Posterior cingulate gyrus (tissue), 11 donors: ENCODE results near the gene CEMIP2.
A peak's percentile ranks its signal among the peaks of the same experiment; 100 is the strongest.
"Not testable (repeated sequence)": the region's sequence is repeated elsewhere in the genome, so short reads cannot be mapped to it uniquely, and the experiment has no call there.

ENCODE experiments used
- DNase-seq, 10 donors: peaks; one replicate each; pipeline versions ENCODE4 v3.0.0 to v3.0.0-alpha.2; 2020 to 2021; ENCODE audit warnings: mixed read lengths in 3 of 10
- intact Hi-C: fragments of 100-400 bp; cut with DNase I; formaldehyde crosslinking; loops from one replicate; pipeline ENCODE4 v1.15.1; 2023

Gene CEMIP2, protein sequence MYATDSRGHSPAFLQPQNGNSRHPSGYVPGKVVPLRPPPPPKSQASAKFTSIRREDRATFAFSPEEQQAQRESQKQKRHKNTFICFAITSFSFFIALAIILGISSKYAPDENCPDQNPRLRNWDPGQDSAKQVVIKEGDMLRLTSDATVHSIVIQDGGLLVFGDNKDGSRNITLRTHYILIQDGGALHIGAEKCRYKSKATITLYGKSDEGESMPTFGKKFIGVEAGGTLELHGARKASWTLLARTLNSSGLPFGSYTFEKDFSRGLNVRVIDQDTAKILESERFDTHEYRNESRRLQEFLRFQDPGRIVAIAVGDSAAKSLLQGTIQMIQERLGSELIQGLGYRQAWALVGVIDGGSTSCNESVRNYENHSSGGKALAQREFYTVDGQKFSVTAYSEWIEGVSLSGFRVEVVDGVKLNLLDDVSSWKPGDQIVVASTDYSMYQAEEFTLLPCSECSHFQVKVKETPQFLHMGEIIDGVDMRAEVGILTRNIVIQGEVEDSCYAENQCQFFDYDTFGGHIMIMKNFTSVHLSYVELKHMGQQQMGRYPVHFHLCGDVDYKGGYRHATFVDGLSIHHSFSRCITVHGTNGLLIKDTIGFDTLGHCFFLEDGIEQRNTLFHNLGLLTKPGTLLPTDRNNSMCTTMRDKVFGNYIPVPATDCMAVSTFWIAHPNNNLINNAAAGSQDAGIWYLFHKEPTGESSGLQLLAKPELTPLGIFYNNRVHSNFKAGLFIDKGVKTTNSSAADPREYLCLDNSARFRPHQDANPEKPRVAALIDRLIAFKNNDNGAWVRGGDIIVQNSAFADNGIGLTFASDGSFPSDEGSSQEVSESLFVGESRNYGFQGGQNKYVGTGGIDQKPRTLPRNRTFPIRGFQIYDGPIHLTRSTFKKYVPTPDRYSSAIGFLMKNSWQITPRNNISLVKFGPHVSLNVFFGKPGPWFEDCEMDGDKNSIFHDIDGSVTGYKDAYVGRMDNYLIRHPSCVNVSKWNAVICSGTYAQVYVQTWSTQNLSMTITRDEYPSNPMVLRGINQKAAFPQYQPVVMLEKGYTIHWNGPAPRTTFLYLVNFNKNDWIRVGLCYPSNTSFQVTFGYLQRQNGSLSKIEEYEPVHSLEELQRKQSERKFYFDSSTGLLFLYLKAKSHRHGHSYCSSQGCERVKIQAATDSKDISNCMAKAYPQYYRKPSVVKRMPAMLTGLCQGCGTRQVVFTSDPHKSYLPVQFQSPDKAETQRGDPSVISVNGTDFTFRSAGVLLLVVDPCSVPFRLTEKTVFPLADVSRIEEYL (N-terminal part only)

DNA sequence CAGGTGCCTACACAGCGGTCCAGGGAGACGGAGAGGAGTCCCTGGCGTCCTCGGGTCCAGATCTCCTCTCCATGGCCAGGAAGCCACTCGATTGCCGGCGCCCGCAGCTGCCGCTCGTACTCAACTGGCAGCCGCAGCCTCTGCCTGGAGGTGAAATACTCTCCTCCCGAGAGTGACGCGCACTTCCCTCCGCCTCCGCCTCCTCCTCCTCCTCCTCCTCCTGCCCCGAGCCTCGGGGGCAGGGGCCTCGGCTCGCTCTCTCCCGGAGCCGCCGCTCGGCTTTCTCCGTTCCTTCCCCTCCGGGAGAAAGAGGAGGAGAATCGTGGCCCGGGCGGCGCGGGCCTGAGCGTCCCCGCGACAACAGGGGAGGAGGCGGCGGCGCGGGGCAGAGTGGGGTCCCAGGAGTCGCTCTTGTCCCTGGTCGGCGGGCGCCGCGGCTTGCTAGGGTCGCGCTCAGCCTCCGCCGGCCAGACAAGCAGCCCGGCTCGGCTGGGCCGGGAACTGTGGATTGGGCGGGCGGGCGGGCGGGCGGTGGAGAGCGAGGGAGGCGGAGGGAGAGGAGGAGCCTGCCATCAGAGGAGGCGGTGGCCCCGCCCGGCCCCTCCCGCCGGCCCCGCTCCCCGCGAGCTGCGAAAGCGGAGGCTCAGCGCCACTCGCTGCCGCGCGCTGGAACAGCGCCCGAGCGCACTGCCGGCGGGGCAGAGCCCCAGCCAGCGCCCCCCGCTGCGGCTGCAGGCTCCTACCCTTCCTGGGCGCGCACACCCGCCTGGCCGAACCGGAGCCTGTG, at the start of gene CEMIP2:
Gene CEMIP2, minus strand, starts transcription at position 126 of the 787 bp plus-strand sequence. CDS start 18,140 bp downstream, outside the sequence.
- peak; percentile 78 to 98 (median 88) for DNase-seq
- intact Hi-C loops, result loop anchor here (1.0 to 2.0 kb wide), 2 partner anchors 164 to 484 kb away; no protein-coding TSS in a partner anchor

DNA sequence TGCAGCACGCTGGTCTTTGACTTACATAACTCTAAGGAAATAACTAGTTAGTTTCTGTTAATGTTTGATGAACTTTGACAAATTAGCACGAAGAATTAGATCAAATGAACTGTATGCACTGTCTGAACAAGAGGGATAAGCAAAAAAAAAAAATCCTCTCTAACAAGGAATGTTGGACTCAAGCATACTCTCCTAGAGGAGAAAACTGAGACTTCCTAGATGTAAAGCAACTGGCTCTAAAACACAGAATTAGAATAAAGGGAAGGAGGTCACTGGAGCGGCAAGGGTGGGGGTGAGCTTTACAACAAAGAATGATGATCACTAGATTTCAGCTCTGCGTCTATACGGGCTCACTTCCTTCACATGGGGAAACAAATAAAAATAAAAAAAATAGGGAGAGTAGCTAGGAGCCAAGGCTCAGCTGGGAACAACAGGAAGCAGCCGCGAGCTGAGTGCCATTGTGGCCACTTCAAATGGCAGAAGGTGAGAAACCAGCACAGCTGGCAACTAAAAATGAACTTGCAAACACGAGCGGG, 48.7 kb upstream of the CEMIP2 start:
- intact Hi-C loops, result loop anchor here (10.0 kb wide), 1 partner anchor 532 kb away; no protein-coding TSS in a partner anchor
- no peak for DNase-seq

- DNase-seq, result no peak
- intact Hi-C loops, result loop anchor here (5.0 to 10.0 kb wide), 3 partner anchors 97 to 530 kb away; partner anchors contain the start of genes ABHD17B and C9orf85
Observed at GRCh38 chr9:71814815-71815214, 46.5 kb upstream of the CEMIP2 start.

DNA sequence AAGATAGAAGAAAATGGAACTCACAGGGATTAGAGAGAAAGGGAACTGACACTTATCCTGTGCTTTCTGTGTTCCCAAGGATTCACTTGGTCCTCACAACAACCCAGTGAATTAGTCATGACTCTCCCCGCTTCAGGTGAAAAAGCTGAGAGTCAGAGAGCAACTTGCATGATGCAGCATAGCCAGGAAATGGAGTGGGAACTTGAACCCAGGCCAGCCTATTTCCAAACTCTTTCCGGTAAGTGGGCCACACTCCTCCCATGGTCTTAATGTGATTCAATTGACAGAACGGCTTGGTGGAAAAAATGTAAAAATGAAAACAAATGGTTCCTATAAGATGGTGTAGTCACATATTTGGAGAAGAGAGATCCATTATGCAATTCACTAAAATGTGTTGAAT, 45.9 kb upstream of the CEMIP2 start:
- no peak for DNase-seq
- intact Hi-C loops, result loop anchor here (5.0 to 10.0 kb wide), 3 partner anchors 98 to 529 kb away; partner anchors contain the start of genes ABHD17B and C9orf85

DNA sequence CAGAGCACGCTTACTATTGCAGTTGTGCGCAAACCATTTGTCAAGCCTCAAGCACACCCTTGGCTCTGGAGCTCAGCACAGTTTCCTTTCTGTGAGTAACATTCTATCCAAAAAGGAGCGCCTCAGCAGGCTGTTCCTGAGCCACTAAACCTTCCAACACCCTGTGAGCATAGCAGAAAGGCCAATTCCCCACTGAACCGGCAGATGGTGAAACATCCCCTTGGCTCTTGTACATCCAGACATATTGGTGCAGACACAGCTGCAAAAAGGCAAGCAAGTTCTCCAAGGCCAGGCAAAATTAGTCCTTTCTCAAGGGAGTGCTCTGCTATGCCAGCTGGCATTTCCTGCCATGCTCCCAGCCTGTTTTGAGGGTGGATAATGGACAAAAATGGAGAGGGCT, 44.1 kb upstream of the CEMIP2 start:
- intact Hi-C loops, result loop anchor here (5.0 to 10.0 kb wide), 3 partner anchors 100 to 528 kb away; partner anchors contain the start of genes ABHD17B and C9orf85
- peak in 9 of 10 donors; percentile 23 to 92 (median 60) for DNase-seq

DNA sequence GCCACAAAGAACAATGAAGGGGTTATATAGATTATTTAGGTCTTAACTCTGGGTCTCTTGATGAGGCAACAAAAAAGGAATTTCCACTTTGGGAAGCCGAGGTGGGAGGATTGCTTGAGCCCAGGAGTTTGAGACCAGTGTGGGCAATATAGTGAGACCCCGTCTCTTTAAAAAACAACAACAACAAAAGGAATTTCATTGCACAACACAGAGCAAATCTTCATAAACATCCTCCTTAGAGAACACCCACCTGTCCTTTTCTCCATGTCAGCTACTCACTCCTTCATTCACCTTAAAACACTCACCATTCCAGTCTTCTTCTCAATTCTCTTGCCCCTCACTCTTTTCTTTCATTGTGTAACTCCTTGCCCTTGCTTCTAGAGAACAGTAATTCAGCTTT, 39.8 kb upstream of the CEMIP2 start:
- no peak for DNase-seq
- intact Hi-C loops, result loop anchor here (5.0 kb wide), 1 partner anchor 464 kb away; no protein-coding TSS in a partner anchor

GRCh38 chr9:71806901-71807307, 38.6 kb upstream of the CEMIP2 start:
- peak in 7 of 10 donors; percentile 23 to 92 (median 60) for DNase-seq

DNA sequence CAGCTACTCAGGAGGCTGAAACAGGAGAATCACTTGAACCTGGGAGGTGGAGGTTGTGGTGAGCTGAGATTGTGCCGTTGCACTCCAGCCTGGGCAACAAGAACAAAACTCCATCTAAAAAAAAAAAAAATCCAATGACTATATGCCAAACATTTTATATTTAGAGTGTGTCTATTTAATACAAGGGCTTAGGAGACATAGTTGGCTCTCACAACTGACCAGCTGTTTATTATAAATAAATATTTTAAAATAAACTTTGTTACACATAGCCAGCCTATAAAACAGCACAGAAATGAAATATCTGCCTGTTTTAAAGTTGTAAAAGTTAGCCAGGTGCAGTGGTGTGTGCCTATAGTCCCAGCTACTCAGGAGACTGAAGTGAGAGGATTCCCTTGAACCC, 36.8 kb upstream of the CEMIP2 start:
- intact Hi-C loops, result loop anchor here (5.0 kb wide), 1 partner anchor 467 kb away; no protein-coding TSS in a partner anchor

More at GRCh38 chr9:71806901-71807307, 38.6 kb upstream of the CEMIP2 start:
- intact Hi-C loops, result loop anchor here (1.0 to 5.0 kb wide), 2 partner anchors 218 to 465 kb away; no protein-coding TSS in a partner anchor

DNA sequence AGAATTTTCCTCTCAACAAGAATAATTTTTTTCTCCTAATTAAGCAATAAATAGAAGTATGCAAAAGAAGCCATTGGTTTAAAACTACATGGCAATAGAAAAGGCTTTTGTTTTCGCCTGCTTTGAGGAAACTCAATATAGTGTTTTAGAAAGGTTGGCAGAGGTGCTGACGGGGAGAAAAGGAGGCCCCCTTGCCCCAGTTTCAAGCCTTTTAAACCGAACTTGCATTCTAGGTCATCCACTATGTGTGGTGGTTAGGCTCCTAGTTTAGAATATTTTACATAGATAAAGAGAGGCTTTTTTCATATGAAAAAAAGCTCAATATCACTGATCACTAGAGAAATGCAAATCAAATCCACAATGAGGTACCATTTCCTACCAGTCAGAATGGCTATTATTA, 33.5 kb upstream of the CEMIP2 start:
- intact Hi-C loops, result no loop called here
- DNase-seq, result no peak

More for the DNA sequence above, 36.8 kb upstream of the CEMIP2 start:
- not testable (repeated sequence) for DNase-seq

DNA sequence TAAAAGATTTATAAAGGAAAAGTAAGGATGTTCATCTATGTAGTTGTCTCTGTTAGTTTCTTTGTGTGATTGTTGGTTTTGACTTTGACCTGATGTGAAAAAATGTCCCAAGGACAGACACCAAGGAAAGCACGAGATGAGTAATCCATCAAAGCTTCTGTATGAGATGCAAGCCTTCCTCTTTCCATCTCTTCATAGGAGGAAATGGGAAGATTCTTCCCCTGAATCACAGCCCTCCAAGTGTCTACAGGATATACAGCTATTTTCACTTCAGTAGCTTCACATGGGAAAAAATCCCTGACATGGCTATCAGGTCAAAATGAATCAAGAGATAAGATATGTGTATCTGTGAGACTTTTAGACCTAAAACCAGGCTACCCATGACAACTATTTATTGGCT, 29.0 kb upstream of the CEMIP2 start:
- intact Hi-C loops, result no loop called here
- DNase-seq, result no peak

DNA sequence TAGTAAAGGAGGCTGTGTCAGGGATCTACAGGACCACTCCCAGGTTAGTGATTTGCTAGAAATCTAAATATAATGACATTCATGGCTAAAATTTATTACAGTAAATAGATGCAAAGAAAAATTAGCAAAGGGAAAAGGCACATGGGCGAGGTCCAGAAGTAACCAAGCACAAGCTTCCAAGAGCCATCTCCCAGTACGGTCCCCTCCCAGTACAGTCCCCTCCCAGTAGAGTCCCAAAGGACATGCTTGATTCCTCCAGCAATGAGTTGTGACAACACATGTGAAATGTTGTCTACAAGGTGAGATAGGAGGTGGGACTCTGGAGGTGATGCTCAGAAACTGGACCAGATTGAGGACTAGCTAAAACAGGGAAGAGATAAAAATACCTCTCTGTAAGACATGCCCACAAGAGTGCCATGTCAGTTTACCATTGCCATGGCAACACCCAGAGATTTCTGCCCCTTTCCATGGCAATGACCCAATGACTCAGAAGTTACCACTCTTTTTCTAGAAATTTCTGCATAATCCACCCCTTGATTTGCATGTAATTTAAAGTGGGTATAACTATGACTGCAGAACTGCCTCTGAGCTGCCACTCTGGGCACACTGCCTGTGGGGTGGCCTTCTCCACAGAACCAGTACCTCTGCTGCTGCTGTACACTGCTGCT, 27.9 kb upstream of the CEMIP2 start:
- no peak for DNase-seq
- intact Hi-C loops, result no loop called here

DNA sequence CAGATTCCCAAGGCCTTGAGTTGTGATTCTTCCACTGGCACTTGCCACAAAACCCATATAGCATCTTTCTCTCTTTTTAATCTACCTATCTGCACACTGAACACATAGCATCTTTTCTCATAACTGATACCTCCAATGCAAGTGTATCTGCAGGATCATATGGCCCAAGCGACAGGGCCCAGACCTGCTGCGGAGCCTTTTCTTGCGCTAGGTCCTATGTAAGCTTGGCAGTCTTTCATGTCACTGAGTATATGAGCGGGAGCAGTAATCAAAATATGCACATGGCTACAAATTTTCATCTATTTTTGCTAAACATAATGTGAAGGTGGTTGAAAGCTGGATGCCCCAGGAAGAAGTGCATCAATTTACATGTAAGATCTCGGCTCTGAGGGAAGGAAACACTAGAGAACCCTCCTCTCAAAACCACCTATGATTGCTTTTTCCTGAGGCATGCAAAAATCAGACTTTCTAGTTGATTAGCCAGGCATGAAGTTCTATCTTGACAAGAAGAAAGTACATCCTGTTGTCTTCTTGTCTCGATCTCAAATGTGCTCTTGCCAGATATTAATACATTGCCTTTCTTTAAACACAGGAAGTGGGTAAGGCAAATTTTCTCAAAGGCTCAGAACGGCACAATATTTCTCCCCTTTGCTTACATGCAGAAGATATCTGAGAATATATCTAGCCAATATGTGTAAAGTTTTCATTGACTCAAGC, 26.9 kb upstream of the CEMIP2 start:
- DNase-seq, result no peak
- intact Hi-C loops, result no loop called here

GRCh38 chr9:71793386-71794105, 25.2 kb upstream of the CEMIP2 start:
- intact Hi-C loops, result no loop called here
- DNase-seq, result no peak

- intact Hi-C loops, result no loop called here
- DNase-seq, result no peak
Observed at GRCh38 chr9:71791875-71792274, 23.6 kb upstream of the CEMIP2 start.

DNA sequence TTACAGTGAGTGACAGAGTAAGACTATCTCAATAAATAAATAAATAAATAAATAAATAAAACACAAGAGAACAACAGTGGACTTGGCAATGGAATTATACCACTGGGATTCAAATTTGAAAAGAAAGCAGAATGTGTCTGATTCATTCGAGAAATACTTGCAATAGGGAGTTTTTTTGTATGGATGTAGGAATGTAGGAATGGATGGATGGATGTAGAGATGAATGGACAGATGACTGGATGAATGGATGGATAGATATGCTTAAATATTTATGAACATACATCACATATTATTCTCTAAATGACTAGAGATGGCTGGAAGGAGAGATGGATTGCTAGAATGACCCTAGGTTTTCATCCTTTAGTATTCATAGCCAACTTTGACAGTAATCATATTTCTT, 22.0 kb upstream of the CEMIP2 start:
- intact Hi-C loops, result no loop called here
- no peak for DNase-seq

DNA sequence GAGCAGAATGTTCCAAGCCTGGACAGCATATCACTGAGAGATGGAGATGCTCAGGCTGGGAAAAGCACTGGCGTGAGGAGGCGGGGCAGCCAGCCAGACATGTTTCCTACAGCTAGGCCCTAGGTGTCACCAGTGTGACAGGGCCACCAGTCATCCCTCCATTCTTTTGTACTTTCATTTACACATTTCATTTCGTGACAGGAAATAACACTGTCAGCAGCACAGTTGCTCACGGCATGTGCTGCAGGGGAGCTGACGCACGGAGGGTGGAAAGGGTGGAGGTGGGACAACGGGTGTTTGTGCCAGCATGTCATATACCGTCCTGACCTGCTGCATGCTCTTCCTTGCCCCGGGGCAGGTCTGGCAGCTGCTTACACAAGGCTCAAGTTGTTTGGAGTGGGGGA, 14.8 kb upstream of the CEMIP2 start:
- no peak for DNase-seq
- intact Hi-C loops, result no loop called here

- intact Hi-C loops, result no loop called here
- no peak for DNase-seq
Observed at GRCh38 chr9:71781391-71781790, 13.1 kb upstream of the CEMIP2 start.
